GM12878 (cell line): ENCODE data around the gene NFATC2. TPM values are rescaled to one million over a fixed set of nuclear protein-coding genes. Genes with fewer than 3 reads are reported as not detected.
A peak's percentile ranks its signal among the peaks of the same experiment; 100 is the strongest.

Experiments
- ATAC-seq: fragments of 200-7000 bp; cut with Tn5 transposase; 3 replicates; pipeline ENCODE4 v1.9.1; 2020; ENCODE audit warnings: mild to moderate bottlenecking, moderate library complexity
- BruUV-seq: library from RNA; stranded (reverse); fragments of 400-500 nt; replicated peaks from 2 replicates; lab custom pipeline; 2021; lab: Mats Ljungman, UMichigan
- CTCF ChIA-PET: fragments of 300-600 bp; sonication (Branson Sonifier 250); formaldehyde crosslinking; extraction: SDS; loops from one replicate; lab custom pipeline; 2021; ENCODE audit warnings: inconsistent platforms; lab: Yijun Ruan, JAX
- POLR2A ChIA-PET: fragments of 350-600 bp; formaldehyde crosslinking; extraction: SDS; loops from one replicate; lab custom pipeline; 2021; ENCODE audit warnings: inconsistent platforms; lab: Charles Lee
- RAD21 ChIA-PET: fragments of 300-600 bp; sonication (Branson Sonifier 250); formaldehyde crosslinking; loops from one replicate; lab custom pipeline; 2023; ENCODE audit warnings: antibody characterized with exemption; ENCODE audit not compliant: unreplicated experiment; lab: Charles Lee
- SMC1A ChIA-PET: fragments of 300-600 bp; sonication (Branson Sonifier 250); formaldehyde crosslinking; loops from one replicate; lab custom pipeline; 2023; ENCODE audit not compliant: unreplicated experiment, uncharacterized antibody; lab: Charles Lee
- DNase-seq: peaks from one replicate; pipeline ENCODE4 v3.0.0-alpha.2; 2011; ENCODE audit warnings: low read depth, low spot score
- FAIRE-seq: peaks from 3 replicates; lab custom pipeline; 2011; peaks lifted over from hg19 to GRCh38; lab: Jason Lieb, UNC
- H2AFZ ChIP-seq: 2 replicates; pipeline ENCODE4 v1.6.0; 2011; ENCODE audit warnings: low read depth, low read length, control low read depth; ENCODE audit not compliant: control insufficient read depth
- H3K27ac ChIP-seq: 2 replicates; pipeline ENCODE4 v1.5.1; 2011; ENCODE audit warnings: control low read depth; ENCODE audit not compliant: control insufficient read depth, insufficient read depth
- H3K27me3 ChIP-seq, 2 experiments: replicated peaks in 1 of 2; 2 replicates each; pipeline versions ENCODE4 v1.6.0 to v1.6.1; 2011; ENCODE audit warnings: low read length in 1 of 2; ENCODE audit not compliant: control insufficient read depth in 2 of 2, insufficient read depth in 2 of 2
- H3K36me3 ChIP-seq, 2 experiments: 2 replicates each; pipeline ENCODE4 v1.5.1; 2011; ENCODE audit warnings: low read length in 1 of 2; ENCODE audit not compliant: control insufficient read depth in 2 of 2, insufficient read depth in 2 of 2
- H3K4me1 ChIP-seq: 2 replicates; pipeline ENCODE4 v1.6.1; 2011; ENCODE audit warnings: mild to moderate bottlenecking, low read length, moderate library complexity, mixed read lengths; ENCODE audit not compliant: control insufficient read depth, insufficient read depth
- H3K4me2 ChIP-seq: 2 replicates; pipeline ENCODE4 v1.6.0; 2011; ENCODE audit warnings: control low read depth; ENCODE audit not compliant: control insufficient read depth, insufficient read depth
- H3K4me3 ChIP-seq: fragments of 200-600 bp; sonication (generic); 2 replicates; pipeline ENCODE4 v1.5.1; 2016
- H3K79me2 ChIP-seq: 2 replicates; pipeline ENCODE4 v1.6.0; 2011; ENCODE audit warnings: low read length; ENCODE audit not compliant: control insufficient read depth, insufficient read depth
- H3K9ac ChIP-seq: 2 replicates; pipeline ENCODE4 v1.8.0; 2011; ENCODE audit warnings: low read length, control low read depth, mixed read lengths; ENCODE audit not compliant: control insufficient read depth, insufficient read depth
- H3K9me3 ChIP-seq: replicated peaks from 3 replicates; pipeline ENCODE4 v1.5.1; 2011; ENCODE audit warnings: mild to moderate bottlenecking, low read length; ENCODE audit not compliant: control insufficient read depth, insufficient read depth
- H4K20me1 ChIP-seq: 2 replicates; pipeline ENCODE4 v1.6.0; 2011; ENCODE audit not compliant: control insufficient read depth, insufficient read depth
- CBX5 ChIP-seq: sonication (generic); IDR thresholded peaks from 2 replicates; pipeline ENCODE4 v1.6.1; 2016; ENCODE audit warnings: low read depth, moderate library complexity, mild to moderate bottlenecking, inconsistent platforms
- CEBPB ChIP-seq, 2 experiments: fragments of 150-350 bp in 1 of 2; IDR thresholded peaks; 2 replicates each; pipeline ENCODE4 v1.6.1; 2012 to 2014; ENCODE audit warnings: low read depth in 2 of 2, low read length in 2 of 2, borderline replicate concordance in 1 of 2, inconsistent platforms in 1 of 2
- CREM ChIP-seq: IDR thresholded peaks from 2 replicates; pipeline ENCODE4 v1.6.1; 2014; ENCODE audit warnings: antibody characterized with exemption, low read depth
- EZH2 ChIP-seq: IDR thresholded peaks from 2 replicates; pipeline ENCODE4 v1.6.1; 2012; ENCODE audit warnings: low read depth, mild to moderate bottlenecking, control low read depth, inconsistent platforms, low read length, borderline replicate concordance; ENCODE audit not compliant: control insufficient read depth
- KDM1A ChIP-seq: fragments of 200-600 bp; sonication (generic); IDR thresholded peaks from 2 replicates; pipeline ENCODE4 v1.6.1; 2016; ENCODE audit warnings: borderline replicate concordance
- KLF5 ChIP-seq: fragments of 450-650 bp; IDR thresholded peaks from 2 replicates; pipeline ENCODE4 v1.6.1; 2014; ENCODE audit warnings: mild to moderate bottlenecking; ENCODE audit not compliant: partially characterized antibody
- NFXL1 ChIP-seq: fragments of 450-650 bp; IDR thresholded peaks from 2 replicates; pipeline ENCODE4 v1.6.1; 2017; ENCODE audit warnings: antibody characterized with exemption, mild to moderate bottlenecking, borderline replicate concordance
- POLR2AphosphoS5 ChIP-seq: IDR thresholded peaks from 2 replicates; pipeline ENCODE4 v1.6.1; 2011; ENCODE audit warnings: mild to moderate bottlenecking, low read length, inconsistent platforms
- RAD51 ChIP-seq: fragments of 450-650 bp; IDR thresholded peaks from 2 replicates; pipeline ENCODE4 v1.6.1; 2016; ENCODE audit warnings: moderate library complexity, mild to moderate bottlenecking, inconsistent platforms
- RFX5 ChIP-seq: IDR thresholded peaks from 2 replicates; pipeline ENCODE4 v1.6.1; 2011; ENCODE audit warnings: low read depth, low read length, improper control_type of control experiment
- TARDBP ChIP-seq: IDR thresholded peaks from 2 replicates; pipeline ENCODE4 v1.6.1; 2016; ENCODE audit warnings: borderline replicate concordance
- ZNF207 ChIP-seq: fragments of 450-650 bp; IDR thresholded peaks from 2 replicates; pipeline ENCODE4 v1.6.1; 2014; ENCODE audit warnings: antibody characterized with exemption, mild to moderate bottlenecking, borderline replicate concordance
- WGBS: methylation state at CpG from one replicate; pipeline ENCODE4 v1.1.6; 2016; ENCODE audit warnings: low lambda C conversion rate; ENCODE audit not compliant: insufficient replicate concordance, insufficient coverage; ENCODE audit errors: missing lambda C conversion rate; 5-methylcytosine and 5-hydroxymethylcytosine counted together
- in situ Hi-C: fragments of 300-500 bp; cut with MboI; formaldehyde crosslinking; loops from 9 replicates; pipeline ENCODE4 v1.14.3; 2018; ENCODE audit warnings: mixed read lengths
- intact Hi-C: fragments of 100-400 bp; cut with micrococcal nuclease; formaldehyde crosslinking; loops from one replicate; pipeline ENCODE4 v1.14.2; 2022; ENCODE audit not compliant: unreplicated experiment
- polyA plus RNA-seq, 11 experiments: library from polyadenylated mRNA; depleted of rRNA in 4 of 11; unstranded in 6 of 11; stranded (reverse) in 5 of 11; fragments of >200 nt; fragmentation: Nextera tagmentation in 4 of 11; fragmentation: Illumina TruSeq in 1 of 11; extraction: Ambion mirVana in 4 of 11; extraction: Trizol in 1 of 11; gene quantifications; 1 replicate in 1 of 11; 2 replicates in 10 of 11; pipeline versions ENCODE4 v1.2.1 to v1.2.3, GENCODE V29; 2011 to 2016; ENCODE audit warnings: inconsistent platforms in 2 of 11, missing spikeins in 2 of 11, low read depth in 1 of 11
- total RNA-seq, 4 experiments: library from RNA; depleted of rRNA in 3 of 4; stranded (reverse); fragments of >200 nt in 3 of 4; fragmentation: Illumina TruSeq in 1 of 4; extraction: Trizol in 1 of 4; gene quantifications; 2 replicates each; pipeline versions ENCODE4 v1.2.1 to v1.2.3, GENCODE V29; 2013 to 2021
- TF ChIP-seq, protein P1 (sequence below): IDR thresholded peaks from 2 replicates; pipeline ENCODE4 v1.6.1; 2011; ENCODE audit warnings: borderline replicate concordance, low read depth, mild to moderate bottlenecking, moderate library complexity, mixed read lengths, low read length; ENCODE audit not compliant: insufficient read depth; ENCODE audit errors: extremely low read length
- TF ChIP-seq, protein P2 (sequence below), 3 experiments: IDR thresholded peaks in 2 of 3; conservative IDR thresholded peaks in 1 of 3; 2 replicates each; pipeline ENCODE4 v1.5.1; 2011; ENCODE audit warnings: low read depth in 3 of 3, low read length in 3 of 3, mild to moderate bottlenecking in 3 of 3, control low read depth in 2 of 3, moderate library complexity in 2 of 3, inconsistent platforms in 1 of 3, mixed read lengths in 1 of 3; ENCODE audit not compliant: control insufficient read depth in 2 of 3, insufficient read depth in 1 of 3; ENCODE audit errors: extremely low read depth in 1 of 3

The NFATC2 gene
- total and polyA plus RNA-seq, 10 of the 15 experiments (the other 5 are each of a cell fraction or from before 2014, with no cell fraction given): 3.3 to 20.0 (median 7.3) TPM

DNA sequence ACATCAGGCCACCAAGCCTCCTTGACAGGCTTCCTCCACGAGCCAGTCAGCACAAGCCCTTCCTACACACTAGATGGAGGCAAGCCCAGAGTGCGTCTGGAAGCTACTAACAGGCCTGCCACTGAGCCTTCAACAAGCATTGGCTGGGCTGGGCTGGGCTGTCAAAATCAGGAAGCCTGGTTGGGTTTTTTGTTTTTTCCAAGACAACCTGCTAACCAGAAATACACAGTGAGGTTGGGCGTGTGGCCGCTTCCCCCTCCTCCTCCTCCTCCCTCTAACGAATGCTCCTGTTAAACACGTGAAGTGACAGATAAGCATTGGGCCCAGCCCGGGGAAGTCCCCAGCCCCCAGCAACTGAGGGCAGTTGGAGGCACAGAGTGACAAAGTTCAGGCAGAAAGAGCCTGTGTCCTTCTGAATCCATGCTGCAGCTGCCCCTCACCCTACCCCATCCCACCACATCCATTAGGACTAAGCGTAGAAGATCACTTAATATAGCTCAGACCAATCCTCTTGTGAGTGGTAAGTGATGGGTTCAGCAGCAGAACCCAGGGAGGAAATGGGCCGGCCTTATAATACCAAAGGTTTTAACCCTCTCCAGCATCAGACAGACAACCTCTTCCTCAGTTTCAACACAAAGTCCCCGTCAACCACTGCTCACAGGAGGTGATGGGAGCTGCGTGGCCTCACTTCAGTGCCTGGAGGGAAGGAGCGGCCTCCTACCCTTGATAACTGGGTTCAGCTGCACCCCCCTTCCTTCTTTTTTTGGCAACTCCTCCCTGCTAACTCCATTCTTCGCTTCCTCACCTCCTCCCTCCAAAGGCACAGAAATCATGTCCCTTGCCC lies 1.1 kb downstream of the NFATC2 start (continued):
- no peak for TF ChIP-seq EZH2
- TF ChIP-seq, protein P1, sequence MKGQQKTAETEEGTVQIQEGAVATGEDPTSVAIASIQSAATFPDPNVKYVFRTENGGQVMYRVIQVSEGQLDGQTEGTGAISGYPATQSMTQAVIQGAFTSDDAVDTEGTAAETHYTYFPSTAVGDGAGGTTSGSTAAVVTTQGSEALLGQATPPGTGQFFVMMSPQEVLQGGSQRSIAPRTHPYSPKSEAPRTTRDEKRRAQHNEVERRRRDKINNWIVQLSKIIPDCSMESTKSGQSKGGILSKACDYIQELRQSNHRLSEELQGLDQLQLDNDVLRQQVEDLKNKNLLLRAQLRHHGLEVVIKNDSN: no peak
- TF ChIP-seq RFX5: no peak
- TF ChIP-seq KDM1A: no peak
- TF ChIP-seq CREM: no peak

GRCh38 chr20:51540580-51540979 lies 1.9 kb downstream of the NFATC2 start:
- ChIA-PET RAD21 (interaction anchor here (1.0 to 4.7 kb wide), 8 partner anchors 10 to 155 kb away, joined by 3 to 22 read pairs (median 4); no protein-coding TSS in a partner anchor), SMC1A (interaction anchor here (1.0 to 3.7 kb wide), 9 partner anchors 12 to 155 kb away, joined by 3 to 20 read pairs (median 4); no protein-coding TSS in a partner anchor), POLR2A (interaction anchor here (0.7 to 1.9 kb wide), 5 partner anchors 12 to 140 kb away, joined by 3 to 6 read pairs (median 4); no protein-coding TSS in a partner anchor), CTCF (interaction anchor here (0.7 to 6.9 kb wide), 6 partner anchors 42 to 168 kb away, joined by 3 to 28 read pairs (median 6); no protein-coding TSS in a partner anchor)
- Histone ChIP-seq H3K9me3 (no peaks in the 10 kb centered on the region; the same call in 2 of the 3 replicates), H3K4me2 (peak overlapping the region; percentile 70), H3K4me1 (peaks cover 30% of the 10 kb centered on the region), H3K36me3 (no peaks in the 10 kb centered on the region), H3K4me3 (peak overlapping the region; percentile 88), H3K9ac (peak overlapping the region; percentile 82), H3K27ac (peak overlapping the region; percentile 82), H4K20me1 (no peaks in the 10 kb centered on the region), H3K27me3 (no peaks in the 10 kb centered on the region; a peak in 1 of 4 replicates), H3K79me2 (peaks cover 45% of the 10 kb centered on the region), H2AFZ (no peak overlapping the region; the same call in 1 of the 2 replicates)
- intact Hi-C loops: loop anchor here (5.0 kb wide), 3 partner anchors 78 to 158 kb away; no protein-coding TSS in a partner anchor
- no peak for DNase-seq
- WGBS: 39% methylated on average over 6 of the region's 6 CpGs
- in situ Hi-C loops: no loop called here
- ATAC-seq: no peak
- no peak for FAIRE-seq
- no TSS peak for BruUV-seq
- no peak for TF ChIP-seq NFXL1
- TF ChIP-seq CREM: no peak
- no peak for TF ChIP-seq POLR2AphosphoS5
- TF ChIP-seq CBX5: no peak
- TF ChIP-seq TARDBP: no peak
- no peak for TF ChIP-seq RAD51
- no peak for TF ChIP-seq CEBPB (IDR thresholded peaks at IDR 0.05; ENCODE audit: borderline replicate concordance in 1 of 2, low read depth in 2 of 2, low read length in 2 of 2)
- TF ChIP-seq, protein P1: no peak
- no peak for TF ChIP-seq KLF5
- TF ChIP-seq, protein P2, sequence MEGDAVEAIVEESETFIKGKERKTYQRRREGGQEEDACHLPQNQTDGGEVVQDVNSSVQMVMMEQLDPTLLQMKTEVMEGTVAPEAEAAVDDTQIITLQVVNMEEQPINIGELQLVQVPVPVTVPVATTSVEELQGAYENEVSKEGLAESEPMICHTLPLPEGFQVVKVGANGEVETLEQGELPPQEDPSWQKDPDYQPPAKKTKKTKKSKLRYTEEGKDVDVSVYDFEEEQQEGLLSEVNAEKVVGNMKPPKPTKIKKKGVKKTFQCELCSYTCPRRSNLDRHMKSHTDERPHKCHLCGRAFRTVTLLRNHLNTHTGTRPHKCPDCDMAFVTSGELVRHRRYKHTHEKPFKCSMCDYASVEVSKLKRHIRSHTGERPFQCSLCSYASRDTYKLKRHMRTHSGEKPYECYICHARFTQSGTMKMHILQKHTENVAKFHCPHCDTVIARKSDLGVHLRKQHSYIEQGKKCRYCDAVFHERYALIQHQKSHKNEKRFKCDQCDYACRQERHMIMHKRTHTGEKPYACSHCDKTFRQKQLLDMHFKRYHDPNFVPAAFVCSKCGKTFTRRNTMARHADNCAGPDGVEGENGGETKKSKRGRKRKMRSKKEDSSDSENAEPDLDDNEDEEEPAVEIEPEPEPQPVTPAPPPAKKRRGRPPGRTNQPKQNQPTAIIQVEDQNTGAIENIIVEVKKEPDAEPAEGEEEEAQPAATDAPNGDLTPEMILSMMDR (IDR thresholded peaks at IDR 0.05 in 2 of 3, conservative IDR thresholded peaks at IDR 0.05 in 1 of 3; ENCODE audit: control insufficient read depth in 2 of 3, extremely low read depth in 1 of 3, insufficient read depth in 1 of 3, low read depth in 3 of 3, low read length in 3 of 3): no peak
- TF ChIP-seq ZNF207: no peak
